DND-41 (cell line): ENCODE results near the gene F2RL3.

Experiments used
- ATAC-seq: fragments of 200-7000 bp; cut with Tn5 transposase; 3 replicates; pipeline ENCODE4 v1.9.1; 2021; ENCODE audit warnings: low read depth; ENCODE audit not compliant: insufficient read depth
- DNase-seq: peaks from one replicate; pipeline ENCODE4 v3.0.0-alpha.2; 2020
- H2AFZ ChIP-seq: 2 replicates; pipeline ENCODE4 v1.6.0; 2012; ENCODE audit warnings: low read depth, low read length
- H3K27ac ChIP-seq: 2 replicates; pipeline ENCODE4 v1.5.1; 2012; ENCODE audit warnings: low read length, inconsistent platforms
- H3K27me3 ChIP-seq: fragments of 200-600 bp; sonication (generic); 2 replicates; pipeline ENCODE4 v1.6.0; 2012; ENCODE audit warnings: low read length, mild to moderate bottlenecking, inconsistent platforms; ENCODE audit not compliant: insufficient read depth, poor library complexity
- H3K36me3 ChIP-seq: 2 replicates; pipeline ENCODE4 v1.5.1; 2012; ENCODE audit warnings: low read length, inconsistent platforms; ENCODE audit not compliant: insufficient read depth
- H3K4me1 ChIP-seq: 2 replicates; pipeline ENCODE4 v1.5.1; 2012; ENCODE audit warnings: mild to moderate bottlenecking, low read length; ENCODE audit not compliant: insufficient read depth
- H3K4me2 ChIP-seq: 2 replicates; pipeline ENCODE4 v1.6.0; 2012; ENCODE audit warnings: mild to moderate bottlenecking, moderate library complexity, low read length, inconsistent platforms; ENCODE audit not compliant: insufficient read depth
- H3K4me3 ChIP-seq, 2 experiments: fragments of 200-600 bp in 1 of 2; shearing (Covaris generic) in 1 of 2; 2 replicates each; pipeline ENCODE4 v1.5.1; 2012 to 2016; ENCODE audit warnings: inconsistent platforms in 2 of 2, low read length in 2 of 2, mild to moderate bottlenecking in 2 of 2, low read depth in 1 of 2, moderate library complexity in 1 of 2
- H3K79me2 ChIP-seq: 2 replicates; pipeline ENCODE4 v1.6.0; 2012; ENCODE audit warnings: low read length, inconsistent platforms; ENCODE audit not compliant: insufficient read depth
- H3K9ac ChIP-seq: 2 replicates; pipeline ENCODE4 v1.6.0; 2012; ENCODE audit warnings: low read depth, mild to moderate bottlenecking, inconsistent platforms, low read length, moderate library complexity
- H3K9me3 ChIP-seq: 2 replicates; pipeline ENCODE4 v1.5.1; 2012; ENCODE audit warnings: low read length, moderate library complexity, mild to moderate bottlenecking, inconsistent platforms; ENCODE audit not compliant: insufficient read depth, severe bottlenecking
- H4K20me1 ChIP-seq: 2 replicates; pipeline ENCODE4 v1.6.0; 2012; ENCODE audit warnings: low read length; ENCODE audit not compliant: insufficient read depth
- EZH2 ChIP-seq: IDR thresholded peaks from 3 replicates; pipeline ENCODE4 v1.6.1; 2012; ENCODE audit warnings: borderline replicate concordance, low read depth, mild to moderate bottlenecking, moderate library complexity, low read length, inconsistent platforms; ENCODE audit not compliant: severe bottlenecking
- TF ChIP-seq, protein P1 (sequence below): IDR thresholded peaks from 2 replicates; pipeline ENCODE4 v1.5.1; 2012; ENCODE audit warnings: borderline replicate concordance, low read length, moderate library complexity, mild to moderate bottlenecking; ENCODE audit not compliant: poor library complexity, severe bottlenecking; ENCODE audit errors: extremely low read depth

F2RL3 gene

DNA sequence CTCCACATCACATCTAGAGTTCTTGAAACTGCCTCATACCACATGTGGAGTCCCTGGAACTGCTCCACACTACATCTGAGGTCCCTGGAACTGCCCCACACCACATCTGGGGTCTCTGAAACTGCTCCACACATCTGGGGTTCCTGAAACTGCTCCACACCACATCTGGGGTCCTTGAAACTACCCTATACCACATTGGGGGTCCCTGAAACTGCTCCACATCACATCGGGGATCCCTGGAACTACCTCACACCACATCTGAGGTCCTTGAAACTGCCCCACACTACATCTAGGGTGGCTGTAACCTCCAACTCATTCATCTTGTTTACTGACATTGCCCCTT lies 33.8 kb downstream of the F2RL3 start:
- Histone ChIP-seq H3K4me2 (no peak overlapping the region), H3K27ac (no peak overlapping the region), H3K79me2 (no peaks in the 10 kb centered on the region), H4K20me1 (no peaks in the 10 kb centered on the region), H3K9me3 (no peaks in the 10 kb centered on the region), H3K27me3 (no peaks in the 10 kb centered on the region), H3K4me1 (no peaks in the 10 kb centered on the region), H3K4me3 (no peak overlapping the region), H3K9ac (no peak overlapping the region), H2AFZ (no peak overlapping the region), H3K36me3 (no peaks in the 10 kb centered on the region)
- no peak for TF ChIP-seq EZH2
- TF ChIP-seq, protein P1, sequence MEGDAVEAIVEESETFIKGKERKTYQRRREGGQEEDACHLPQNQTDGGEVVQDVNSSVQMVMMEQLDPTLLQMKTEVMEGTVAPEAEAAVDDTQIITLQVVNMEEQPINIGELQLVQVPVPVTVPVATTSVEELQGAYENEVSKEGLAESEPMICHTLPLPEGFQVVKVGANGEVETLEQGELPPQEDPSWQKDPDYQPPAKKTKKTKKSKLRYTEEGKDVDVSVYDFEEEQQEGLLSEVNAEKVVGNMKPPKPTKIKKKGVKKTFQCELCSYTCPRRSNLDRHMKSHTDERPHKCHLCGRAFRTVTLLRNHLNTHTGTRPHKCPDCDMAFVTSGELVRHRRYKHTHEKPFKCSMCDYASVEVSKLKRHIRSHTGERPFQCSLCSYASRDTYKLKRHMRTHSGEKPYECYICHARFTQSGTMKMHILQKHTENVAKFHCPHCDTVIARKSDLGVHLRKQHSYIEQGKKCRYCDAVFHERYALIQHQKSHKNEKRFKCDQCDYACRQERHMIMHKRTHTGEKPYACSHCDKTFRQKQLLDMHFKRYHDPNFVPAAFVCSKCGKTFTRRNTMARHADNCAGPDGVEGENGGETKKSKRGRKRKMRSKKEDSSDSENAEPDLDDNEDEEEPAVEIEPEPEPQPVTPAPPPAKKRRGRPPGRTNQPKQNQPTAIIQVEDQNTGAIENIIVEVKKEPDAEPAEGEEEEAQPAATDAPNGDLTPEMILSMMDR = no peak
- no peak for DNase-seq
- no peak for ATAC-seq

DNA sequence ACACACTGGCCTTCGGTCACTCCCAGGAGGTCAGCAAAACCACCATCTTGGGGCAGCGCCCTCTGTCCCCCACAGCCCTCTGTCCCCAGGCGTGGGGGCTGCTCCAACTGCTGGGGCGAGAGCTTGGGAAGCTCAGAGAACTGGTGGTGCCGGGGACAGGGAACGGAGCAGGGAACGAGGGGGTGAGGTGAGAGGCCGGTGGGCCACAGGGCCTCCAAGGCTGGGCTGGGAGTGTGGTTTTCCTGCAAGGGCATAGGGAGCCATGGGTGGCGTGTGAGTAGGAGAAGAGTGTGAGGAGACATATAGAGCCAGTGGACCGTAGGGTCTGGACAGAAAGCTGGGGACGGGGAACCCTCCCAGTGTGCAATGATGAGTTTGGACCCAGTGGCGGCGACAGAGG lies 34.1 kb downstream of the F2RL3 start:
- DNase-seq (no peak), ATAC-seq (no peak)
- Histone ChIP-seq H3K4me2 (no peak overlapping the region), H4K20me1 (no peaks in the 10 kb centered on the region), H3K27me3 (no peaks in the 10 kb centered on the region), H3K79me2 (no peaks in the 10 kb centered on the region), H2AFZ (no peak overlapping the region), H3K9me3 (peaks cover 3% of the 10 kb centered on the region), H3K4me1 (no peaks in the 10 kb centered on the region), H3K9ac (no peak overlapping the region), H3K36me3 (no peaks in the 10 kb centered on the region), H3K27ac (no peak overlapping the region), H3K4me3 (no peak overlapping the region)
- TF ChIP-seq, protein P1 = no peak
- no peak for TF ChIP-seq EZH2

DNA sequence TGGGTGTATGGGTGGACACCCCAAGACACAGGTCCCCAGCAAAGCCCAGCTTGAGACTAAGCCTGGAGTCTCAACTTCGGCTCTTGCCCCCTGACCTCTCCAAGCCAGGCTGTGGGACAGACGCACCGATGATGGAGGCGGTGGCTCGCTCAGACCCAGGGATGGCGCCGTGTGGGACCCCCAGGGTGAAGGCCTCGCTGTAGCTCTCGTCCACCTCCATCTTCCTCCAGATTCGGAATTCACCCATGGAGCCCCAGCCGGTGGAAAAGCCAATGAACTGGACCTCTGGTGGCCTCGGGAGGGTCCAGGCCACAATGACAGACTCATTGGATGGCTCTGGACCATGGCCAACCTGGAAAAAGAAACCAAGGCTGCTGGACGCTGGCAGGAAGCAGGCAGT lies 39.1 kb downstream of the F2RL3 start:
- no peaks in the 10 kb centered on the region for H3K79me2 ChIP-seq

DNA sequence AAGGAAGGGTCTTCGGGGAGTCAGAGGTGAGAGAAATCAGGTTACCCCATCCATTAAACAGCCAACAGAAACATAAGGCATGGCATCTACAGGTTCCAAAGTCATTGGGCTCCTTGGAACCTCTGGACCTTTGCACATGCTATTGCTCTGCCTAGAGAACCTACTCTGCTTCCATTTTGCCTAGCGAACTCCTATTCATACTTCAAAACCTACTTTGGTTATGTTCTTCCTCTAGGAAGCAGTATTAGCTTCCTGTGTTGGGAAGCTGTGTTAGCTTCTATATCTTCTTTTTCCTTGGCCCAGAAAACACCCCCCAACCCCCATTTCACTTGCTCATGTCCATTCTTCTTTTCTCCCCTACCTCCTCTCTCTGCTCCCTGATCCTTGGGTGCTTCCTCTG lies 39.6 kb downstream of the F2RL3 start:
- no peak for ATAC-seq
- TF ChIP-seq, protein P1 = no peak
- TF ChIP-seq EZH2 = no peak
- no peaks in the 10 kb centered on the region for H3K36me3 ChIP-seq

More for the DNA sequence above, 39.1 kb downstream of the F2RL3 start:
- Histone ChIP-seq H3K4me1 (no peaks in the 10 kb centered on the region), H3K36me3 (no peaks in the 10 kb centered on the region), H3K4me2 (no peak overlapping the region), H3K9me3 (peaks cover 14% of the 10 kb centered on the region), H2AFZ (no peak overlapping the region), H4K20me1 (no peaks in the 10 kb centered on the region), H3K9ac (no peak overlapping the region), H3K27me3 (no peaks in the 10 kb centered on the region), H3K27ac (no peak overlapping the region), H3K4me3 (no peak overlapping the region)
- TF ChIP-seq EZH2 = no peak
- DNase-seq (no peak), ATAC-seq (no peak)

More for the DNA sequence above, 39.6 kb downstream of the F2RL3 start:
- DNase-seq = no peak
- Histone ChIP-seq H3K9ac (no peak overlapping the region), H3K4me1 (no peaks in the 10 kb centered on the region), H3K27ac (no peak overlapping the region), H2AFZ (no peak overlapping the region), H3K27me3 (no peaks in the 10 kb centered on the region), H3K9me3 (peaks cover 14% of the 10 kb centered on the region), H3K79me2 (no peaks in the 10 kb centered on the region), H3K4me2 (no peak overlapping the region), H4K20me1 (no peaks in the 10 kb centered on the region), H3K4me3 (no peak overlapping the region)
